Fibroblast of peridontal ligament (primary cell): ENCODE data around the gene IL37.

Experiments
- DNase-seq: peaks from one replicate; pipeline ENCODE4 v3.0.0-alpha.2; 2010; ENCODE audit errors: extremely low read depth

IL37 gene

DNA sequence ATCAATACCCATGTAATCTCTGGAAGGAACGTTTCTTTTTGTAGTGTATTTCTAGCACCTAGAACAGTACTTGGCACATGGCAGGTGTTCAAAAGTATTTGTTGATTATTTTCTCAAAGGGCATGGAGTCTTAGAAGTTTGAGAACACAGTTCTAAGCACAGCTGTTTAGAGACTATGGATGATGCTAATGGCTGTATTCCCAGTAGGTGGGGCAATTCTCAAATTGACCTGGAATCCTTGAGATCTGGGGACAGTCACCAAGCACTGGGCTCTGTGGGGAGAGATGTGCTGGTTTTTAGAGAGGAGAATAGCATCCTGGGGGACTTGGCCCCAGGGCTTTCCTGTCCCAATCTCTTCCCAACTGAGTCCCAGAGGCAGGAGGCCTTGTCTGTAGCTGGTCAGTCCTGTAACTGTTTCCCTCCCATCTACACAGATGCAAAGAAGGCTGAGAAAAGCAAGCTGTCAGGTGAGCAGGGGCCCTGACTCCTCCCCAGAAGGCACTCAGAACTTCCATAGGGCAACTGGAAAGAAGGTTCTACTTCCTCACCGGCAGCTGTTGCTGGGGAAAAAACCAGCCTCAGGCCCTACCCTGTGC lies 49.4 kb downstream of the IL37 start:
- no peak for DNase-seq

- no peak for DNase-seq
These were observed 51.6 kb downstream of the IL37 start for GRCh38 chr2:112962308-112963175.

- DNase-seq = no peak
These were observed 56.1 kb downstream of the IL37 start for GRCh38 chr2:112967023-112967422.
